GM23338 (cell line): ENCODE data around the gene ITGB1BP2. TPM values are rescaled to one million over a fixed set of nuclear protein-coding genes. Genes with fewer than 3 reads are reported as not detected.
"Not testable (repeated sequence)": the region's sequence is repeated elsewhere in the genome, so short reads cannot be mapped to it uniquely, and the experiment has no call there.

Source experiments
- ATAC-seq: fragments of 200-7000 bp; cut with Tn5 transposase; 3 replicates; pipeline ENCODE4 v1.9.1; 2020
- DNase-seq: peaks from one replicate; pipeline ENCODE4 v3.0.0-alpha.2; 2015; ENCODE audit warnings: low spot score
- H2AFZ ChIP-seq: fragments of 200-600 bp; sonication (generic); 2 replicates; pipeline ENCODE4 v1.8.0; 2016; ENCODE audit warnings: antibody characterized with exemption, mild to moderate bottlenecking, moderate library complexity
- H3F3A ChIP-seq: fragments of 200-600 bp; sonication (generic); replicated peaks from 2 replicates; pipeline ENCODE4 v1.8.0; 2017; ENCODE audit warnings: antibody characterized with exemption, mixed run types, low read depth
- H3K27ac ChIP-seq: fragments of 200-600 bp; sonication (generic); 2 replicates; pipeline ENCODE4 v1.6.1; 2016; ENCODE audit warnings: low read depth
- H3K27me3 ChIP-seq: fragments of 200-600 bp; sonication (generic); 2 replicates; pipeline ENCODE4 v1.8.0; 2016; ENCODE audit warnings: mild to moderate bottlenecking, mixed run types, moderate library complexity; ENCODE audit not compliant: insufficient read depth
- H3K36me3 ChIP-seq: fragments of 200-600 bp; sonication (generic); 2 replicates; pipeline ENCODE4 v1.8.0; 2016; ENCODE audit warnings: mild to moderate bottlenecking; ENCODE audit not compliant: insufficient read depth
- H3K4me1 ChIP-seq: fragments of 200-600 bp; sonication (generic); 2 replicates; pipeline ENCODE4 v1.8.0; 2016; ENCODE audit warnings: mild to moderate bottlenecking, moderate library complexity; ENCODE audit not compliant: insufficient read depth
- H3K4me2 ChIP-seq: fragments of 200-600 bp; sonication (generic); 2 replicates; pipeline ENCODE4 v1.7.1; 2017; ENCODE audit warnings: mixed run types
- H3K4me3 ChIP-seq: fragments of 200-600 bp; sonication (generic); 2 replicates; pipeline ENCODE4 v1.6.1; 2016; ENCODE audit warnings: mixed run types
- H3K79me2 ChIP-seq: fragments of 200-600 bp; sonication (generic); replicated peaks from 2 replicates; pipeline ENCODE4 v1.8.0; 2017; ENCODE audit warnings: mild to moderate bottlenecking; ENCODE audit not compliant: insufficient read depth
- H3K9me2 ChIP-seq: fragments of 200-600 bp; sonication (generic); 2 replicates; pipeline ENCODE4 v1.8.0; 2017; ENCODE audit not compliant: insufficient read depth
- H4K20me1 ChIP-seq: fragments of 200-600 bp; sonication (generic); replicated peaks from 2 replicates; pipeline ENCODE4 v1.8.0; 2017; ENCODE audit warnings: mild to moderate bottlenecking; ENCODE audit not compliant: insufficient read depth
- H3K27ac Mint-ChIP-seq: 2 replicates; pipeline ENCODE4 v1.8.0; 2020; ENCODE audit warnings: inconsistent platforms, mild to moderate bottlenecking, moderate library complexity, mixed read lengths
- H3K27me3 Mint-ChIP-seq: 3 replicates; pipeline ENCODE4 v1.8.0; 2022; ENCODE audit warnings: low read depth, mild to moderate bottlenecking, moderate library complexity, mixed read lengths, inconsistent platforms; ENCODE audit not compliant: insufficient read depth, poor library complexity
- H3K36me3 Mint-ChIP-seq: 3 replicates; pipeline ENCODE4 v1.8.0; 2021; ENCODE audit warnings: low read depth, mild to moderate bottlenecking, inconsistent platforms, moderate library complexity, mixed read lengths
- H3K4me1 Mint-ChIP-seq: 3 replicates; pipeline ENCODE4 v1.8.0; 2020; ENCODE audit warnings: mild to moderate bottlenecking, inconsistent platforms, mixed read lengths
- H3K4me3 Mint-ChIP-seq: 3 replicates; pipeline ENCODE4 v1.8.0; 2021; ENCODE audit warnings: moderate library complexity, mild to moderate bottlenecking, inconsistent platforms, mixed read lengths
- H3K9me3 Mint-ChIP-seq: 3 replicates; pipeline ENCODE4 v1.8.0; 2020; ENCODE audit warnings: moderate library complexity, mild to moderate bottlenecking, inconsistent platforms, mixed read lengths
- CREB1 ChIP-seq: fragments of 250-450 bp; sonication (Bioruptor Pico); IDR thresholded peaks from 2 replicates; pipeline ENCODE4 v1.5.0; 2020; ENCODE audit warnings: low read depth, mild to moderate bottlenecking, moderate library complexity
- EZH2 ChIP-seq: fragments of 200-600 bp; sonication (generic); IDR thresholded peaks from one replicate; pipeline ENCODE4 v1.8.0; 2017; ENCODE audit warnings: antibody characterized with exemption, mild to moderate bottlenecking, low read depth; ENCODE audit not compliant: unreplicated experiment
- EZH2phosphoT487 ChIP-seq: fragments of 200-600 bp; sonication (generic); IDR thresholded peaks from one replicate; pipeline ENCODE4 v1.8.1; 2018; ENCODE audit warnings: antibody characterized with exemption; ENCODE audit not compliant: unreplicated experiment
- JUNB ChIP-seq: IDR thresholded peaks from one replicate; pipeline ENCODE4 v1.6.1; 2016; ENCODE audit warnings: antibody characterized with exemption; ENCODE audit not compliant: unreplicated experiment
- NANOG ChIP-seq: IDR thresholded peaks from 2 replicates; pipeline ENCODE4 v1.6.1; 2016; ENCODE audit warnings: antibody characterized with exemption, borderline replicate concordance
- POLR2AphosphoS5 ChIP-seq: IDR thresholded peaks from 2 replicates; pipeline ENCODE4 v1.6.1; 2016; ENCODE audit warnings: antibody characterized with exemption, low read depth
- STAT1 ChIP-seq: IDR thresholded peaks from one replicate; pipeline ENCODE4 v1.6.1; 2016; ENCODE audit warnings: antibody characterized with exemption; ENCODE audit not compliant: unreplicated experiment
- ZNF114 ChIP-seq: fragments of 250-450 bp; sonication (Bioruptor Pico); IDR thresholded peaks from 2 replicates; pipeline ENCODE4 v1.5.0; 2020; ENCODE audit warnings: mild to moderate bottlenecking, moderate library complexity
- polyA plus RNA-seq: library from polyadenylated mRNA; unstranded; fragments of >200 nt; fragmentation: Nextera tagmentation; extraction: Ambion mirVana; gene quantifications from 2 replicates; pipeline ENCODE4 v1.2.1, GENCODE V29; 2016
- total RNA-seq: library from RNA; depleted of rRNA; stranded (reverse); fragments of >200 nt; shearing (Covaris generic); gene quantifications from 2 replicates; pipeline ENCODE4 v1.2.3, GENCODE V29; 2014
- TF ChIP-seq, protein P1 (sequence below): fragments of 250-450 bp; sonication (Bioruptor Pico); IDR thresholded peaks from 2 replicates; pipeline ENCODE4 v1.5.0; 2020; ENCODE audit warnings: mild to moderate bottlenecking, moderate library complexity

ITGB1BP2 gene
- total and polyA plus RNA-seq, 2 experiments from 2014 or later = 2.0 to 10.9 TPM

GRCh38 chrX:71298119-71298518 is 3.4 kb upstream of the ITGB1BP2 start (continued):
- TF ChIP-seq, protein P1, sequence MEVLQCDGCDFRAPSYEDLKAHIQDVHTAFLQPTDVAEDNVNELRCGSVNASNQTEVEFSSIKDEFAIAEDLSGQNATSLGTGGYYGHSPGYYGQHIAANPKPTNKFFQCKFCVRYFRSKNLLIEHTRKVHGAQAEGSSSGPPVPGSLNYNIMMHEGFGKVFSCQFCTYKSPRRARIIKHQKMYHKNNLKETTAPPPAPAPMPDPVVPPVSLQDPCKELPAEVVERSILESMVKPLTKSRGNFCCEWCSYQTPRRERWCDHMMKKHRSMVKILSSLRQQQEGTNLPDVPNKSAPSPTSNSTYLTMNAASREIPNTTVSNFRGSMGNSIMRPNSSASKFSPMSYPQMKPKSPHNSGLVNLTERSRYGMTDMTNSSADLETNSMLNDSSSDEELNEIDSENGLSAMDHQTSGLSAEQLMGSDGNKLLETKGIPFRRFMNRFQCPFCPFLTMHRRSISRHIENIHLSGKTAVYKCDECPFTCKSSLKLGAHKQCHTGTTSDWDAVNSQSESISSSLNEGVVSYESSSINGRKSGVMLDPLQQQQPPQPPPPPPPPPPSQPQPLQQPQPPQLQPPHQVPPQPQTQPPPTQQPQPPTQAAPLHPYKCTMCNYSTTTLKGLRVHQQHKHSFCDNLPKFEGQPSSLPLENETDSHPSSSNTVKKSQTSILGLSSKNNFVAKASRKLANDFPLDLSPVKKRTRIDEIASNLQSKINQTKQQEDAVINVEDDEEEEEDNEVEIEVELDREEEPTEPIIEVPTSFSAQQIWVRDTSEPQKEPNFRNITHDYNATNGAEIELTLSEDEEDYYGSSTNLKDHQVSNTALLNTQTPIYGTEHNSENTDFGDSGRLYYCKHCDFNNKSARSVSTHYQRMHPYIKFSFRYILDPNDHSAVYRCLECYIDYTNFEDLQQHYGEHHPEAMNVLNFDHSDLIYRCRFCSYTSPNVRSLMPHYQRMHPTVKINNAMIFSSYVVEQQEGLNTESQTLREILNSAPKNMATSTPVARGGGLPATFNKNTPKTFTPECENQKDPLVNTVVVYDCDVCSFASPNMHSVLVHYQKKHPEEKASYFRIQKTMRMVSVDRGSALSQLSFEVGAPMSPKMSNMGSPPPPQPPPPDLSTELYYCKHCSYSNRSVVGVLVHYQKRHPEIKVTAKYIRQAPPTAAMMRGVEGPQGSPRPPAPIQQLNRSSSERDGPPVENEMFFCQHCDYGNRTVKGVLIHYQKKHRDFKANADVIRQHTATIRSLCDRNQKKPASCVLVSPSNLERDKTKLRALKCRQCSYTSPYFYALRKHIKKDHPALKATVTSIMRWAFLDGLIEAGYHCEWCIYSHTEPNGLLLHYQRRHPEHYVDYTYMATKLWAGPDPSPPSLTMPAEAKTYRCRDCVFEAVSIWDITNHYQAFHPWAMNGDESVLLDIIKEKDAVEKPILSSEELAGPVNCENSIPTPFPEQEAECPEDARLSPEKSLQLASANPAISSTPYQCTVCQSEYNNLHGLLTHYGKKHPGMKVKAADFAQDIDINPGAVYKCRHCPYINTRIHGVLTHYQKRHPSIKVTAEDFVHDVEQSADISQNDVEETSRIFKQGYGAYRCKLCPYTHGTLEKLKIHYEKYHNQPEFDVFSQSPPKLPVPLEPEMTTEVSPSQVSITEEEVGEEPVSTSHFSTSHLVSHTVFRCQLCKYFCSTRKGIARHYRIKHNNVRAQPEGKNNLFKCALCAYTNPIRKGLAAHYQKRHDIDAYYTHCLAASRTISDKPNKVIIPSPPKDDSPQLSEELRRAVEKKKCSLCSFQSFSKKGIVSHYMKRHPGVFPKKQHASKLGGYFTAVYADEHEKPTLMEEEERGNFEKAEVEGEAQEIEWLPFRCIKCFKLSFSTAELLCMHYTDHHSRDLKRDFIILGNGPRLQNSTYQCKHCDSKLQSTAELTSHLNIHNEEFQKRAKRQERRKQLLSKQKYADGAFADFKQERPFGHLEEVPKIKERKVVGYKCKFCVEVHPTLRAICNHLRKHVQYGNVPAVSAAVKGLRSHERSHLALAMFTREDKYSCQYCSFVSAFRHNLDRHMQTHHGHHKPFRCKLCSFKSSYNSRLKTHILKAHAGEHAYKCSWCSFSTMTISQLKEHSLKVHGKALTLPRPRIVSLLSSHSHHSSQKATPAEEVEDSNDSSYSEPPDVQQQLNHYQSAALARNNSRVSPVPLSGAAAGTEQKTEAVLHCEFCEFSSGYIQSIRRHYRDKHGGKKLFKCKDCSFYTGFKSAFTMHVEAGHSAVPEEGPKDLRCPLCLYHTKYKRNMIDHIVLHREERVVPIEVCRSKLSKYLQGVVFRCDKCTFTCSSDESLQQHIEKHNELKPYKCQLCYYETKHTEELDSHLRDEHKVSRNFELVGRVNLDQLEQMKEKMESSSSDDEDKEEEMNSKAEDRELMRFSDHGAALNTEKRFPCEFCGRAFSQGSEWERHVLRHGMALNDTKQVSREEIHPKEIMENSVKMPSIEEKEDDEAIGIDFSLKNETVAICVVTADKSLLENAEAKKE = no peak
- TF ChIP-seq NANOG (no peak), JUNB (no peak), EZH2phosphoT487 (no peak), CREB1 (CRISPR knock-in tag) (no peak), ZNF114 (CRISPR knock-in tag) (no peak), POLR2AphosphoS5 (no peak), EZH2 (no peak), STAT1 (no peak)

- not testable (repeated sequence) for DNase-seq, H3K4me2 ChIP-seq, H3F3A ChIP-seq, H3K4me3 Mint-ChIP-seq, H3K9me2 ChIP-seq, H3K27ac Mint-ChIP-seq, H3K27ac ChIP-seq, H3K4me1 ChIP-seq, H3K79me2 ChIP-seq, H3K9me3 Mint-ChIP-seq, ATAC-seq, H3K27me3 ChIP-seq, H3K27me3 Mint-ChIP-seq, H4K20me1 ChIP-seq, H2AFZ ChIP-seq, H3K4me3 ChIP-seq
- peaks cover 14% of the 10 kb centered on the region; the same call in 2 of the 3 replicates for H3K4me1 Mint-ChIP-seq
- peaks cover 30% of the 10 kb centered on the region for H3K36me3 ChIP-seq
- peaks cover 87% of the 10 kb centered on the region for H3K36me3 Mint-ChIP-seq
Measured at GRCh38 chrX:71300064-71300463, 1.5 kb upstream of the ITGB1BP2 start.

GRCh38 chrX:71300495-71300894 is 1.1 kb upstream of the ITGB1BP2 start:
- not testable (repeated sequence) for H3K27ac Mint-ChIP-seq, H4K20me1 ChIP-seq, ATAC-seq, H3K27me3 Mint-ChIP-seq, H3F3A ChIP-seq, H2AFZ ChIP-seq, H3K4me3 Mint-ChIP-seq, H3K27me3 ChIP-seq, H3K4me3 ChIP-seq, H3K9me3 Mint-ChIP-seq, H3K4me1 ChIP-seq, H3K4me2 ChIP-seq, H3K9me2 ChIP-seq, DNase-seq, H3K79me2 ChIP-seq
- Histone ChIP-seq H3K27ac (peak overlapping the region; percentile 32; the same call in 1 of the 2 replicates), H3K36me3 (peaks cover 30% of the 10 kb centered on the region)
- Mint-ChIP-seq H3K4me1 (peaks cover 14% of the 10 kb centered on the region; the same call in 2 of the 3 replicates), H3K36me3 (peaks cover 87% of the 10 kb centered on the region)
